ENCODE data around the gene IHH. TPM values are rescaled to one million over a fixed set of nuclear protein-coding genes. Genes with fewer than 3 reads are reported as not detected.

IHH gene
- total RNA-seq, 1 experiment from 2014 or later, result 1.1 TPM

GRCh38 chr2:219058541-219059374, 2.0 kb downstream of the IHH start:
- H3K36me3 ChIP-seq (replicated peaks; ENCODE audit: control insufficient read depth, insufficient read depth, low read length), result no peaks in the 10 kb centered on the region
- peak; percentile 82 for DNase-seq
- H3K27me3 ChIP-seq (ENCODE audit: control insufficient read depth, insufficient read depth, low read length), result peaks cover 72% of the 10 kb centered on the region
- no peak overlapping the region for H3K4me3 ChIP-seq (ENCODE audit: insufficient read depth, low read depth, low read length)

- Histone ChIP-seq H3K4me3 (ENCODE audit: insufficient read depth, low read depth, low read length) (peak overlapping the region; percentile 12; the same call in 1 of the 2 replicates), H3K36me3 (replicated peaks; ENCODE audit: control insufficient read depth, insufficient read depth, low read length) (no peaks in the 10 kb centered on the region), H3K27me3 (ENCODE audit: control insufficient read depth, insufficient read depth, low read length) (peaks cover 65% of the 10 kb centered on the region)
- peak; percentile 95 for DNase-seq
Observed at GRCh38 chr2:219057709-219058540, 2.8 kb downstream of the IHH start.

- peaks cover 58% of the 10 kb centered on the region for H3K27me3 ChIP-seq (ENCODE audit: control insufficient read depth, insufficient read depth, low read length)
- DNase-seq, result peak; percentile 75
- peak overlapping the region; percentile 12; the same call in 1 of the 2 replicates for H3K4me3 ChIP-seq (ENCODE audit: insufficient read depth, low read depth, low read length)
- H3K36me3 ChIP-seq (replicated peaks; ENCODE audit: control insufficient read depth, insufficient read depth, low read length), result no peaks in the 10 kb centered on the region
Observed at GRCh38 chr2:219056896-219057708, 3.6 kb downstream of the IHH start.

GRCh38 chr2:219056176-219056895, 4.4 kb downstream of the IHH start:
- no peak for DNase-seq
- Histone ChIP-seq H3K4me3 (ENCODE audit: insufficient read depth, low read depth, low read length) (no peak overlapping the region), H3K27me3 (ENCODE audit: control insufficient read depth, insufficient read depth, low read length) (peaks cover 50% of the 10 kb centered on the region), H3K36me3 (replicated peaks; ENCODE audit: control insufficient read depth, insufficient read depth, low read length) (no peaks in the 10 kb centered on the region)

GRCh38 chr2:219054956-219055903, 5.5 kb downstream of the IHH start:
- H3K36me3 ChIP-seq (replicated peaks; ENCODE audit: control insufficient read depth, insufficient read depth, low read length), result no peaks in the 10 kb centered on the region
- H3K27me3 ChIP-seq (ENCODE audit: control insufficient read depth, insufficient read depth, low read length), result peaks cover 46% of the 10 kb centered on the region
- DNase-seq, result no peak
- no peak overlapping the region for H3K4me3 ChIP-seq (ENCODE audit: insufficient read depth, low read depth, low read length)

GRCh38 chr2:219049282-219049681, 11.4 kb downstream of the IHH start:
- no peak for DNase-seq
- Histone ChIP-seq H3K27me3 (ENCODE audit: control insufficient read depth, insufficient read depth, low read length) (peaks cover 10% of the 10 kb centered on the region), H3K36me3 (replicated peaks; ENCODE audit: control insufficient read depth, insufficient read depth, low read length) (no peaks in the 10 kb centered on the region), H3K4me3 (ENCODE audit: insufficient read depth, low read depth, low read length) (no peak overlapping the region)

- DNase-seq, result peak; percentile 89
- Histone ChIP-seq H3K4me3 (ENCODE audit: insufficient read depth, low read depth, low read length) (no peak overlapping the region), H3K36me3 (replicated peaks; ENCODE audit: control insufficient read depth, insufficient read depth, low read length) (no peaks in the 10 kb centered on the region), H3K27me3 (ENCODE audit: control insufficient read depth, insufficient read depth, low read length) (peaks cover 10% of the 10 kb centered on the region)
Observed at GRCh38 chr2:219045937-219046550, 14.7 kb downstream of the IHH start.

- DNase-seq, result no peak
- peaks cover 9% of the 10 kb centered on the region; the same call in 1 of the 2 replicates for H3K27me3 ChIP-seq (ENCODE audit: control insufficient read depth, insufficient read depth, low read length)
- H3K4me3 ChIP-seq (ENCODE audit: insufficient read depth, low read depth, low read length), result no peak overlapping the region
- no peaks in the 10 kb centered on the region for H3K36me3 ChIP-seq (replicated peaks; ENCODE audit: control insufficient read depth, insufficient read depth, low read length)
Observed at GRCh38 chr2:219042750-219043149, 18.0 kb downstream of the IHH start.

GRCh38 chr2:219042157-219042556, 18.6 kb downstream of the IHH start:
- no peaks in the 10 kb centered on the region for H3K36me3 ChIP-seq (replicated peaks; ENCODE audit: control insufficient read depth, insufficient read depth, low read length)
- no peak overlapping the region for H3K4me3 ChIP-seq (ENCODE audit: insufficient read depth, low read depth, low read length)
- no peak for DNase-seq
- peaks cover 8% of the 10 kb centered on the region; the same call in 1 of the 2 replicates for H3K27me3 ChIP-seq (ENCODE audit: control insufficient read depth, insufficient read depth, low read length)

GRCh38 chr2:219041252-219041651, 19.5 kb downstream of the IHH start, which contains the start of gene CFAP65:
Gene CFAP65, minus strand, starts transcription at chr2:219041516. Its CDS starts 2,468 bp downstream, at chr2:219039048.
- DNase-seq, result peak; percentile 88
- Histone ChIP-seq H3K36me3 (replicated peaks; ENCODE audit: control insufficient read depth, insufficient read depth, low read length) (no peaks in the 10 kb centered on the region), H3K27me3 (ENCODE audit: control insufficient read depth, insufficient read depth, low read length) (peaks cover 8% of the 10 kb centered on the region; the same call in 1 of the 2 replicates), H3K4me3 (ENCODE audit: insufficient read depth, low read depth, low read length) (peak within 1 kb of the TSS; percentile 48)

GRCh38 chr2:219038600-219038999, 22.1 kb downstream of the IHH start:
- Histone ChIP-seq H3K27me3 (ENCODE audit: control insufficient read depth, insufficient read depth, low read length) (peaks cover 17% of the 10 kb centered on the region; the same call in 1 of the 2 replicates), H3K36me3 (replicated peaks; ENCODE audit: control insufficient read depth, insufficient read depth, low read length) (no peaks in the 10 kb centered on the region), H3K4me3 (ENCODE audit: insufficient read depth, low read depth, low read length) (no peak overlapping the region)
- DNase-seq, result no peak

- H3K27me3 ChIP-seq (ENCODE audit: control insufficient read depth, insufficient read depth, low read length), result peaks cover 17% of the 10 kb centered on the region; the same call in 1 of the 2 replicates
- H3K4me3 ChIP-seq (ENCODE audit: insufficient read depth, low read depth, low read length), result no peak overlapping the region
- no peaks in the 10 kb centered on the region for H3K36me3 ChIP-seq (replicated peaks; ENCODE audit: control insufficient read depth, insufficient read depth, low read length)
- no peak for DNase-seq
Observed at GRCh38 chr2:219037783-219038499, 22.8 kb downstream of the IHH start.
